NB4 (cell line): ENCODE results near the gene FAM162A.

Experiments used
- DNase-seq: peaks from one replicate; pipeline ENCODE4 v3.0.0; 2010; ENCODE audit warnings: low read depth
- H3K4me3 ChIP-seq: one replicate; pipeline ENCODE4 v1.5.1; 2011; ENCODE audit warnings: mild to moderate bottlenecking, low read depth, low read length, moderate library complexity
- MAX ChIP-seq: IDR thresholded peaks from 2 replicates; pipeline ENCODE4 v1.6.1; 2011; ENCODE audit warnings: low read depth, low read length
- MYC ChIP-seq: IDR thresholded peaks from 2 replicates; pipeline ENCODE4 v1.6.1; 2011; ENCODE audit warnings: low read depth, low read length
- POLR2A ChIP-seq: IDR thresholded peaks from 2 replicates; pipeline ENCODE4 v1.6.1; 2011; ENCODE audit warnings: mild to moderate bottlenecking; ENCODE audit not compliant: insufficient read length; ENCODE audit errors: extremely low read depth
- TF ChIP-seq, protein P1 (sequence below): IDR thresholded peaks from one replicate; pipeline ENCODE4 v1.5.1; 2012; ENCODE audit warnings: low read depth, low read length

FAM162A gene

GRCh38 chr3:122415104-122415744 lies 31.2 kb downstream of the FAM162A start:
- DNase-seq, result peak; percentile 64
- peak overlapping the region; percentile 95 for H3K4me3 ChIP-seq
- no peak for TF ChIP-seq MYC
- TF ChIP-seq MAX, result 0 out of 2 replicates have a peak, but pooled peaks have one; percentile 21
- TF ChIP-seq POLR2A, result no peak

DNA sequence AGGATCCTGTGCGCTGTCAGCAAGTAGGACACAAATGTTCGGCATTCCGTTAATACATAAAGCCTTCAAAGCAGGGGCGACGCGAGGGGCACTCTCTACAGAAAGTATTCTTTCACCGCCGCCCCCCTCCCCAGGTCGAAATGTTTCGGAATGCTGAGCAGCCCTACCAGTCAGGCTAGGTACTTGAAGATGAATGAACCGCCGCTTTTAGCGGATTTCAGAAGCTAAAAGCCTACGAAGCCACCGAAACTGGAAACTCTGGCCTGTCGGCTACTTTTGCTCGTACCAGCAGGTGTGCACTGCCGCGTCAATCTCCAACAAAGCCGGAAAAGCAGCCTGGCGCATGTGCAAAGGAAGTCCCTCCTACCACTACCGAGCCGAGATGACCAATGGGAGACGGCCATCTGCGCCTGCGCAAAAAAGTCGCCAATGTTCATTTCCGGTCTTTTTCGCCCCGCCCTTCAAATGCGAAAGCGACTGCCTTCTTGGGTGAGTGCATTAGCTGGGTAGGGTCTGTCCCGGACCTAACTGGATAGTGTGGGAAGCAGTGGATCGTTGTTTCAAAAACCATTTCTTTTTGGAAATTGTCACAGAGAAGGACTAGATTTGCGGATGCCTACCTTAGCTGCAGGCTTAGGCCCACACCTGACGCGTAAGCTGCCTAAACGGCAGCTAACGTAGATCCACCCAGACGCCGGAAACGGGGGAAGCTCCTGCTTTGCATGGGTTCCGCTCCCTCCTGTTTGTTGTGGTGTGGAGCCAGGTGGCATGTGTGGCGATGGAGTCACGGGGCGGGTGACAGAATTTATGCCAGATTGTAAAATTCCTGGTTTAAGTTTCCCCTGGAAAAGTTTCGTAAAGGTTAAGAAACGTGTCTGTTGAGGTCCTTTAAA lies 32.0 kb downstream of the FAM162A start, which contains the start of gene WDR5B:
Gene WDR5B (minus strand): TSS at position 301 of the 893 bp plus-strand sequence. CDS start 534 bp downstream, outside the sequence.
- DNase-seq, result peak; percentile 95
- H3K4me3 ChIP-seq, result peak within 1 kb of the TSS; percentile 95
- TF ChIP-seq, protein P1, sequence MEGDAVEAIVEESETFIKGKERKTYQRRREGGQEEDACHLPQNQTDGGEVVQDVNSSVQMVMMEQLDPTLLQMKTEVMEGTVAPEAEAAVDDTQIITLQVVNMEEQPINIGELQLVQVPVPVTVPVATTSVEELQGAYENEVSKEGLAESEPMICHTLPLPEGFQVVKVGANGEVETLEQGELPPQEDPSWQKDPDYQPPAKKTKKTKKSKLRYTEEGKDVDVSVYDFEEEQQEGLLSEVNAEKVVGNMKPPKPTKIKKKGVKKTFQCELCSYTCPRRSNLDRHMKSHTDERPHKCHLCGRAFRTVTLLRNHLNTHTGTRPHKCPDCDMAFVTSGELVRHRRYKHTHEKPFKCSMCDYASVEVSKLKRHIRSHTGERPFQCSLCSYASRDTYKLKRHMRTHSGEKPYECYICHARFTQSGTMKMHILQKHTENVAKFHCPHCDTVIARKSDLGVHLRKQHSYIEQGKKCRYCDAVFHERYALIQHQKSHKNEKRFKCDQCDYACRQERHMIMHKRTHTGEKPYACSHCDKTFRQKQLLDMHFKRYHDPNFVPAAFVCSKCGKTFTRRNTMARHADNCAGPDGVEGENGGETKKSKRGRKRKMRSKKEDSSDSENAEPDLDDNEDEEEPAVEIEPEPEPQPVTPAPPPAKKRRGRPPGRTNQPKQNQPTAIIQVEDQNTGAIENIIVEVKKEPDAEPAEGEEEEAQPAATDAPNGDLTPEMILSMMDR, result no peak
- peak; percentile 95 for TF ChIP-seq POLR2A
- peak; percentile 85; the same call in 1 of the 2 replicates for TF ChIP-seq MYC
- peak; percentile 89 for TF ChIP-seq MAX

DNA sequence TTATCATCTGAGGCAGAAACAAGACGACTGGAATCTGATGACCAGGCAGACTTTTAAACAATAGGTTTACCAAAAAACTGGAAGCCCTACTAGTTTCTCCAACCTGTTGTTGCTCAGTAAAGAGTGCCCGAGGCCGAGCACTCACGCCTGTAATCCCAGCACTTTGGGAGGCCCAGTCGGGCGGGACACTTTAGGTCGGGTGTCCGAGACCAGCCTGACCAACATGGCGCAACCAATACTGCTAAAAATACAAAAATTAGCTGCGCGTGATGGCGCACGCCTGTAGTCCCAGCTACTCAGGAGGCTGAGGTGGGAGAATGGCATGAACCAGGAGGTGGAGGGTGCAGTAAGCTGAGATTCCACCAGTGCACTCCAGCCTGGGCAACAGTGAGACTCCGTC lies 33.0 kb downstream of the FAM162A start:
- TF ChIP-seq, protein P1, result no peak
- TF ChIP-seq MAX, result no peak
- TF ChIP-seq MYC, result no peak
- no peak for TF ChIP-seq POLR2A
- no peak for DNase-seq

GRCh38 chr3:122421101-122421500 lies 37.1 kb downstream of the FAM162A start:
- DNase-seq, result no peak
- H3K4me3 ChIP-seq, result no peak overlapping the region
- TF ChIP-seq, protein P1, result no peak

More for the DNA sequence above, 33.0 kb downstream of the FAM162A start:
- peak overlapping the region; percentile 95 for H3K4me3 ChIP-seq

GRCh38 chr3:122421836-122422235 lies 37.9 kb downstream of the FAM162A start:
- no peak for TF ChIP-seq MYC
- TF ChIP-seq, protein P1, result no peak
- no peak for TF ChIP-seq MAX
- no peak for TF ChIP-seq POLR2A
- DNase-seq, result no peak
- no peak overlapping the region for H3K4me3 ChIP-seq
